GM23338 (cell line): ENCODE data around the gene PILRB.
"Not testable (repeated sequence)": the region's sequence is repeated elsewhere in the genome, so short reads cannot be mapped to it uniquely, and the experiment has no call there.

ENCODE experiments used
- CREB1 ChIP-seq: fragments of 250-450 bp; sonication (Bioruptor Pico); IDR thresholded peaks from 2 replicates; pipeline ENCODE4 v1.5.0; 2020; ENCODE audit warnings: low read depth, mild to moderate bottlenecking, moderate library complexity
- CTCF ChIP-seq, 2 experiments: fragments of 200-600 bp in 1 of 2; sonication (generic) in 1 of 2; conservative IDR thresholded peaks; 2 replicates each; pipeline versions ENCODE4 v1.5.1 to v1.6.1; 2016 to 2017; ENCODE audit warnings: antibody characterized with exemption in 2 of 2, low read depth in 2 of 2, mild to moderate bottlenecking in 2 of 2, moderate library complexity in 1 of 2
- EZH2 ChIP-seq: fragments of 200-600 bp; sonication (generic); IDR thresholded peaks from one replicate; pipeline ENCODE4 v1.8.0; 2017; ENCODE audit warnings: antibody characterized with exemption, mild to moderate bottlenecking, low read depth; ENCODE audit not compliant: unreplicated experiment
- EZH2phosphoT487 ChIP-seq: fragments of 200-600 bp; sonication (generic); IDR thresholded peaks from one replicate; pipeline ENCODE4 v1.8.1; 2018; ENCODE audit warnings: antibody characterized with exemption; ENCODE audit not compliant: unreplicated experiment
- JUNB ChIP-seq: IDR thresholded peaks from one replicate; pipeline ENCODE4 v1.6.1; 2016; ENCODE audit warnings: antibody characterized with exemption; ENCODE audit not compliant: unreplicated experiment
- POLR2AphosphoS5 ChIP-seq: IDR thresholded peaks from 2 replicates; pipeline ENCODE4 v1.6.1; 2016; ENCODE audit warnings: antibody characterized with exemption, low read depth
- REST ChIP-seq: IDR thresholded peaks from one replicate; pipeline ENCODE4 v1.6.1; 2018; ENCODE audit warnings: antibody characterized with exemption; ENCODE audit not compliant: unreplicated experiment
- ZNF331 ChIP-seq: fragments of 250-450 bp; sonication (Bioruptor Pico); IDR thresholded peaks from 2 replicates; pipeline ENCODE4 v1.5.0; 2020; ENCODE audit warnings: low read depth, mild to moderate bottlenecking, moderate library complexity

- TF ChIP-seq EZH2phosphoT487; CTCF (conservative IDR thresholded peaks at IDR 0.05; ENCODE audit: low read depth in 2 of 2); POLR2AphosphoS5; JUNB; EZH2; ZNF331 (CRISPR knock-in tag); REST; CREB1 (CRISPR knock-in tag): not testable (repeated sequence)
Measured at GRCh38 chr7:100365998-100366367, 8.1 kb downstream of the PILRB start.
